Mesothelial cell of epicardium (in vitro differentiated cells): ENCODE measurements around the gene KIF24. TPM values are rescaled to one million over a fixed set of nuclear protein-coding genes. Genes with fewer than 3 reads are reported as not detected.
A peak's percentile ranks its signal among the peaks of the same experiment; 100 is the strongest.

Experiments
- DNase-seq, 2 experiments: peaks; one replicate each; pipeline ENCODE4 v3.0.0; 2021; ENCODE audit warnings: low spot score in 2 of 2; ENCODE audit not compliant: unreplicated experiment in 2 of 2
- H3K27ac Mint-ChIP-seq: 2 replicates; pipeline ENCODE4 v1.8.0; 2021; ENCODE audit warnings: mixed read lengths
- H3K27me3 Mint-ChIP-seq: 2 replicates; pipeline ENCODE4 v1.8.0; 2021; ENCODE audit warnings: low read depth, mixed read lengths
- H3K36me3 Mint-ChIP-seq: 2 replicates; pipeline ENCODE4 v1.8.0; 2021; ENCODE audit warnings: mixed read lengths
- H3K4me1 Mint-ChIP-seq: 2 replicates; pipeline ENCODE4 v1.8.0; 2021; ENCODE audit warnings: mixed read lengths
- H3K4me3 Mint-ChIP-seq: 2 replicates; pipeline ENCODE4 v1.8.0; 2021; ENCODE audit warnings: mild to moderate bottlenecking, moderate library complexity, mixed read lengths
- H3K9me3 Mint-ChIP-seq: 2 replicates; pipeline ENCODE4 v1.8.0; 2021; ENCODE audit warnings: mixed read lengths
- total RNA-seq: library from RNA; stranded (reverse); gene quantifications from 3 replicates; pipeline ENCODE4 v1.2.1, GENCODE V29; 2021
- TF ChIP-seq, protein P1 (sequence below): fragments of 200-600 bp; sonication (generic); IDR thresholded peaks from one replicate; pipeline ENCODE4 v1.5.0; 2021; ENCODE audit warnings: antibody characterized with exemption; ENCODE audit not compliant: unreplicated experiment

Gene KIF24
- total RNA-seq, 1 donor from 2014 or later: 3.5 TPM

- peak overlapping the region; percentile 85 for H3K4me3 Mint-ChIP-seq
Measured at GRCh38 chr9:34374905-34375552, 46.0 kb upstream of the KIF24 start.

DNA sequence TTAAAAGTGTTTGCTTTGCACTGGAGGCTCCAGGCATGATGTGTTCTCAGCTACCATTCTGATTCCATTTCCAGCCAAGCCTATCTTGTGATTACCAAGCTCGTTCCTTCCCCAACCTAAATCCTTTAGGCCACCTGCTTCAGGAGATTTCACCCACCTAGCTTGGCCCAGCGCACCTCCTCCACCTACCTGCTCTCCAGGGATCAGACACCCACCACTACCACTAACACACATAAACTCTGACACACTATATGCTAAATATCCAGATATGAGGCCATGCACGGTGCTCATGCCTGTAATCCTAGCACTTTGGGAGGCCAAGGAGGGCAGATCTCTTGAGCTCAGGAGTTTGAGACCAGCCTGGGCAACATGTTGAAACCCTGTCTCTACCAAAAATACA lies 45.3 kb upstream of the KIF24 start:
- peaks cover 18% of the 10 kb centered on the region for H3K4me1 Mint-ChIP-seq
- H3K36me3 Mint-ChIP-seq: peaks cover 16% of the 10 kb centered on the region
- DNase-seq: no peak
- H3K27ac Mint-ChIP-seq: no peak overlapping the region
- H3K4me3 Mint-ChIP-seq: no peak overlapping the region
- peaks cover 18% of the 10 kb centered on the region for H3K27me3 Mint-ChIP-seq
- TF ChIP-seq, protein P1, sequence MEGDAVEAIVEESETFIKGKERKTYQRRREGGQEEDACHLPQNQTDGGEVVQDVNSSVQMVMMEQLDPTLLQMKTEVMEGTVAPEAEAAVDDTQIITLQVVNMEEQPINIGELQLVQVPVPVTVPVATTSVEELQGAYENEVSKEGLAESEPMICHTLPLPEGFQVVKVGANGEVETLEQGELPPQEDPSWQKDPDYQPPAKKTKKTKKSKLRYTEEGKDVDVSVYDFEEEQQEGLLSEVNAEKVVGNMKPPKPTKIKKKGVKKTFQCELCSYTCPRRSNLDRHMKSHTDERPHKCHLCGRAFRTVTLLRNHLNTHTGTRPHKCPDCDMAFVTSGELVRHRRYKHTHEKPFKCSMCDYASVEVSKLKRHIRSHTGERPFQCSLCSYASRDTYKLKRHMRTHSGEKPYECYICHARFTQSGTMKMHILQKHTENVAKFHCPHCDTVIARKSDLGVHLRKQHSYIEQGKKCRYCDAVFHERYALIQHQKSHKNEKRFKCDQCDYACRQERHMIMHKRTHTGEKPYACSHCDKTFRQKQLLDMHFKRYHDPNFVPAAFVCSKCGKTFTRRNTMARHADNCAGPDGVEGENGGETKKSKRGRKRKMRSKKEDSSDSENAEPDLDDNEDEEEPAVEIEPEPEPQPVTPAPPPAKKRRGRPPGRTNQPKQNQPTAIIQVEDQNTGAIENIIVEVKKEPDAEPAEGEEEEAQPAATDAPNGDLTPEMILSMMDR: no peak
- H3K9me3 Mint-ChIP-seq: no peaks in the 10 kb centered on the region

More at GRCh38 chr9:34374905-34375552, 46.0 kb upstream of the KIF24 start:
- Mint-ChIP-seq H3K27me3 (peaks cover 25% of the 10 kb centered on the region), H3K9me3 (no peaks in the 10 kb centered on the region), H3K36me3 (peaks cover 16% of the 10 kb centered on the region), H3K4me1 (peaks cover 25% of the 10 kb centered on the region), H3K27ac (no peak overlapping the region)
- TF ChIP-seq, protein P1: no peak
- no peak for DNase-seq

GRCh38 chr9:34373749-34374148 lies 44.7 kb upstream of the KIF24 start:
- H3K9me3 Mint-ChIP-seq: peaks cover 2% of the 10 kb centered on the region
- H3K4me3 Mint-ChIP-seq: no peak overlapping the region
- peaks cover 20% of the 10 kb centered on the region for H3K36me3 Mint-ChIP-seq
- H3K4me1 Mint-ChIP-seq: peaks cover 16% of the 10 kb centered on the region
- H3K27ac Mint-ChIP-seq: no peak overlapping the region
- TF ChIP-seq, protein P1: no peak
- DNase-seq: no peak
- peaks cover 15% of the 10 kb centered on the region for H3K27me3 Mint-ChIP-seq

DNA sequence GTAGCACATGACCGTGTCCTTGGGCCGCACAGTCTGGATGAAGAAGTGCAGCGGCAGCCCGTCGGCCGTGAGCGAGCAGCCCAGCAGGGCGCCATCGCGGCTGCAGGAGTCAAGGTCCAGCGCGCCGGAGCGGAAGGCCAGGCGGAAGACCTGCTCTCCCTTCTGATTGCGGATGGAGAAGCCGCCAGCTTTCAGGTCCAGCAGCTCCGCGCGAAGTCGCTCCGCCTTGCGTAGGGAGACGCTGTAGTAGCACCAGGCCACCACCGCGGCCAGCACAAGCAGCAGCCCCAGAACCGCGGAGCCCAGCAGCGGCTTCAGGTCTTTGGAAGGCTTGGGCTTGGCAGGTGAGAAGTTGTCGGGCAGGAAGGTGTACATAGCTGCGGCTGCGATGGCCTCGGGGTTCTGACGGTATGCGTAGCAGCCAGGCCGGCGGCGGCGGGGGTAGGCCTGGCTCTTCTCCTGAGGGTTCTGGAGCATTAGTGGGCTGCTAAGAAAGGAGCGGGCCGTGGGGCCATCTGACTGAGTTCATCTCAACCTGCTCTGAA lies 43.5 kb upstream of the KIF24 start:
- TF ChIP-seq, protein P1: no peak
- H3K36me3 Mint-ChIP-seq: peaks cover 29% of the 10 kb centered on the region

DNA sequence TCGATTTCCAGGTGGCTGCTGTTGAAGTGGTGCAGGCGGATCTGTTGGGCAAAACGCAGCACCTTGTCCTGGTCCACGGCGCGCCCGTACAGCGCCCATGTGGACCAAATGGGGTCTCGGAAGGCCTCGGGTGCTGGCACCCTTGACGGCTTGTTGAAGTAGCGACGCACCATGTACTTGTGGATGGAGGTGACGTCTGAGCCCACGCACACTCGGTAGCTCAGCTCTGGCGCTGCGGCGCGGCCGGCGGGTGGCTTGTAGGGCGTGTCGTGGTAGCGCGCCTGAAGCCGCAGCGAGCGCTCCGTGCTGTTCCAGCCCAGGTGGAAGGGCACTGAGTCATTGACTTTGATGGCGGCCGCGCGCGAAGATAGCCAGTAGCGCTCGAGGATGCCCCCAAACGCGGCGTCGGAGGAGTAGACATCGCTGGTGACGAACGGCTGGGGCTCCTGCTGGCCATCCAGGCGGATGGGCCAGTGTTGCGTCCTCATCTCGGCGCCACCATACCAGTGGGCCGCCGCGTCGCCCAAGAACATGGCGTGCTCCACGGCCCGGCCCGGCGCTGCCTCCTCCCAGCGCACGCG lies 42.9 kb upstream of the KIF24 start:
- Mint-ChIP-seq H3K36me3 (peaks cover 33% of the 10 kb centered on the region), H3K4me3 (no peak overlapping the region), H3K27ac (no peak overlapping the region), H3K9me3 (peaks cover 13% of the 10 kb centered on the region), H3K27me3 (peaks cover 8% of the 10 kb centered on the region), H3K4me1 (peaks cover 14% of the 10 kb centered on the region)
- DNase-seq: no peak
- TF ChIP-seq, protein P1: no peak

More for the DNA sequence above, 43.5 kb upstream of the KIF24 start:
- H3K27ac Mint-ChIP-seq: no peak overlapping the region
- H3K4me3 Mint-ChIP-seq: no peak overlapping the region
- DNase-seq: no peak
- H3K4me1 Mint-ChIP-seq: peaks cover 16% of the 10 kb centered on the region
- peaks cover 9% of the 10 kb centered on the region for H3K9me3 Mint-ChIP-seq
- peaks cover 8% of the 10 kb centered on the region for H3K27me3 Mint-ChIP-seq
